ENCODE results near the gene MEGF11.

MEGF11 gene

GRCh38 chr15:66057089-66057488, 196.5 kb downstream of the MEGF11 start:
- H3K4me3 ChIP-seq (ENCODE audit: low read depth, low read length, poor library complexity, severe bottlenecking), result no peak overlapping the region
- no peak for TF ChIP-seq EZH2 (IDR thresholded peaks at IDR 0.05; ENCODE audit: borderline replicate concordance, low read length)
- TF ChIP-seq CTCF (IDR thresholded peaks at IDR 0.05; ENCODE audit: low read length), result no peak
- H3K9me2 ChIP-seq (ENCODE audit: low read depth, low read length), result no peaks in the 10 kb centered on the region
- no peak overlapping the region for H3K27ac ChIP-seq (ENCODE audit: low read depth, low read length, poor library complexity, severe bottlenecking)
- H4K20me1 ChIP-seq (ENCODE audit: insufficient read depth, low read length), result no peaks in the 10 kb centered on the region
- H3K79me2 ChIP-seq (ENCODE audit: insufficient read depth, low read length), result no peaks in the 10 kb centered on the region
- H3K36me3 ChIP-seq (ENCODE audit: insufficient read depth, low read length), result no peaks in the 10 kb centered on the region; the same call in 1 of the 2 replicates
- no peak overlapping the region for H3K4me2 ChIP-seq (ENCODE audit: low read length)
- H3F3A ChIP-seq (ENCODE audit: insufficient read depth, low read length), result no peaks in the 10 kb centered on the region
- no peaks in the 10 kb centered on the region for H3K27me3 ChIP-seq (ENCODE audit: insufficient read depth, low read length)
- no peak overlapping the region for H2AFZ ChIP-seq (ENCODE audit: low read length)
- H3K9me3 ChIP-seq (ENCODE audit: low read length), result no peaks in the 10 kb centered on the region
- H3K4me1 ChIP-seq (ENCODE audit: insufficient read depth, low read length, severe bottlenecking), result no peaks in the 10 kb centered on the region
- H3K9ac ChIP-seq (ENCODE audit: low read length), result no peak overlapping the region

- Histone ChIP-seq H3K4me2 (ENCODE audit: low read length) (no peak overlapping the region), H3K9me3 (ENCODE audit: low read length) (no peaks in the 10 kb centered on the region), H3K27ac (ENCODE audit: low read depth, low read length, poor library complexity, severe bottlenecking) (no peak overlapping the region), H3K79me2 (ENCODE audit: insufficient read depth, low read length) (no peaks in the 10 kb centered on the region), H3K9me2 (ENCODE audit: low read depth, low read length) (no peaks in the 10 kb centered on the region), H3F3A (ENCODE audit: insufficient read depth, low read length) (no peaks in the 10 kb centered on the region), H3K4me3 (ENCODE audit: low read depth, low read length, poor library complexity, severe bottlenecking) (no peak overlapping the region), H3K4me1 (ENCODE audit: insufficient read depth, low read length, severe bottlenecking) (no peaks in the 10 kb centered on the region), H3K9ac (ENCODE audit: low read length) (no peak overlapping the region), H3K27me3 (ENCODE audit: insufficient read depth, low read length) (no peaks in the 10 kb centered on the region), H4K20me1 (ENCODE audit: insufficient read depth, low read length) (no peaks in the 10 kb centered on the region), H2AFZ (ENCODE audit: low read length) (no peak overlapping the region), H3K36me3 (ENCODE audit: insufficient read depth, low read length) (no peaks in the 10 kb centered on the region; the same call in 1 of the 2 replicates)
- TF ChIP-seq EZH2 (IDR thresholded peaks at IDR 0.05; ENCODE audit: borderline replicate concordance, low read length) (no peak), CTCF (IDR thresholded peaks at IDR 0.05; ENCODE audit: low read length) (no peak)
Observed at GRCh38 chr15:66053991-66054390, 199.6 kb downstream of the MEGF11 start.

- Histone ChIP-seq H3K4me1 (ENCODE audit: insufficient read depth, low read length, severe bottlenecking) (no peaks in the 10 kb centered on the region), H3K9ac (ENCODE audit: low read length) (no peak overlapping the region), H4K20me1 (ENCODE audit: insufficient read depth, low read length) (no peaks in the 10 kb centered on the region), H3K27ac (ENCODE audit: low read depth, low read length, poor library complexity, severe bottlenecking) (no peak overlapping the region), H3K36me3 (ENCODE audit: insufficient read depth, low read length) (no peaks in the 10 kb centered on the region; the same call in 1 of the 2 replicates), H3K4me2 (ENCODE audit: low read length) (no peak overlapping the region), H3K79me2 (ENCODE audit: insufficient read depth, low read length) (no peaks in the 10 kb centered on the region), H3K9me2 (ENCODE audit: low read depth, low read length) (no peaks in the 10 kb centered on the region), H3K9me3 (ENCODE audit: low read length) (no peaks in the 10 kb centered on the region), H3K4me3 (ENCODE audit: low read depth, low read length, poor library complexity, severe bottlenecking) (no peak overlapping the region), H3K27me3 (ENCODE audit: insufficient read depth, low read length) (no peaks in the 10 kb centered on the region), H2AFZ (ENCODE audit: low read length) (no peak overlapping the region), H3F3A (ENCODE audit: insufficient read depth, low read length) (no peaks in the 10 kb centered on the region)
- TF ChIP-seq CTCF (IDR thresholded peaks at IDR 0.05; ENCODE audit: low read length), result no peak
- TF ChIP-seq EZH2 (IDR thresholded peaks at IDR 0.05; ENCODE audit: borderline replicate concordance, low read length), result no peak
Observed at GRCh38 chr15:66051833-66052232, 201.7 kb downstream of the MEGF11 start.
